Neuronal stem cell (in vitro differentiated cells): ENCODE data around the gene WWOX.

ENCODE experiments used
- DNase-seq: peaks from one replicate; pipeline ENCODE4 v3.0.0-alpha.2; 2013; ENCODE audit warnings: low spot score
- H2AFZ ChIP-seq: one replicate; pipeline ENCODE4 v1.6.1; 2013; ENCODE audit warnings: mild to moderate bottlenecking, low read length, inconsistent platforms
- H2AK5ac ChIP-seq: 2 replicates; pipeline ENCODE4 v1.6.1; 2013; ENCODE audit warnings: low read depth, mild to moderate bottlenecking, inconsistent platforms, low read length, moderate library complexity, mixed read lengths
- H2BK120ac ChIP-seq: 2 replicates; pipeline ENCODE4 v1.6.1; 2013; ENCODE audit warnings: low read depth, mild to moderate bottlenecking, inconsistent platforms, low read length, moderate library complexity, mixed read lengths
- H2BK12ac ChIP-seq: one replicate; pipeline ENCODE4 v1.6.1; 2013; ENCODE audit warnings: low read length, inconsistent platforms
- H2BK15ac ChIP-seq: 2 replicates; pipeline ENCODE4 v1.6.1; 2013; ENCODE audit warnings: mild to moderate bottlenecking, low read length, inconsistent platforms, mixed read lengths
- H2BK5ac ChIP-seq: one replicate; pipeline ENCODE4 v1.6.1; 2013; ENCODE audit warnings: inconsistent platforms, mild to moderate bottlenecking, low read length, moderate library complexity
- H3K14ac ChIP-seq: one replicate; pipeline ENCODE4 v1.6.1; 2013; ENCODE audit warnings: low read length, inconsistent platforms
- H3K18ac ChIP-seq: 2 replicates; pipeline ENCODE4 v1.6.1; 2013; ENCODE audit warnings: low read length, inconsistent platforms
- H3K23ac ChIP-seq: 2 replicates; pipeline ENCODE4 v1.6.1; 2013; ENCODE audit warnings: low read depth, mild to moderate bottlenecking, mixed read lengths, low read length, inconsistent platforms; ENCODE audit not compliant: poor library complexity
- H3K27ac ChIP-seq: replicated peaks from 3 replicates; pipeline ENCODE4 v1.5.1; 2013; ENCODE audit warnings: low read length, inconsistent platforms
- H3K27me3 ChIP-seq, 3 experiments: 2 replicates each; pipeline ENCODE4 v1.6.1; 2013; ENCODE audit warnings: low read length in 3 of 3, mild to moderate bottlenecking in 2 of 3, inconsistent platforms in 1 of 3, low read depth in 1 of 3, mixed read lengths in 1 of 3, moderate library complexity in 1 of 3; ENCODE audit not compliant: control insufficient read depth in 3 of 3, insufficient read depth in 3 of 3
- H3K36me3 ChIP-seq, 2 donors: replicated peaks in 1 of 2; 2 replicates each; pipeline ENCODE4 v1.6.1; 2013; ENCODE audit warnings: low read length in 2 of 2; ENCODE audit not compliant: control insufficient read depth in 2 of 2, insufficient read depth in 2 of 2
- H3K4ac ChIP-seq: 2 replicates; pipeline ENCODE4 v1.6.1; 2013; ENCODE audit warnings: inconsistent platforms, mild to moderate bottlenecking, low read length, moderate library complexity
- H3K4me1 ChIP-seq, 2 donors: 1 replicate in 1 of 2; 2 replicates in 1 of 2; pipeline ENCODE4 v1.6.1; 2013; ENCODE audit warnings: low read length in 2 of 2, low read depth in 1 of 2; ENCODE audit not compliant: control insufficient read depth in 2 of 2, insufficient read depth in 1 of 2
- H3K4me2 ChIP-seq: one replicate; pipeline ENCODE4 v1.6.1; 2013; ENCODE audit warnings: mild to moderate bottlenecking, low read length, inconsistent platforms; ENCODE audit not compliant: insufficient read depth, poor library complexity, severe bottlenecking
- H3K4me3 ChIP-seq, 2 donors: 2 replicates each; pipeline ENCODE4 v1.5.1; 2013; ENCODE audit warnings: low read length in 2 of 2, mild to moderate bottlenecking in 2 of 2, inconsistent platforms in 1 of 2, moderate library complexity in 1 of 2
- H3K79me1 ChIP-seq: one replicate; pipeline ENCODE4 v1.6.1; 2013; ENCODE audit warnings: low read depth, mild to moderate bottlenecking, inconsistent platforms, low read length, moderate library complexity
- H3K9ac ChIP-seq: one replicate; pipeline ENCODE4 v1.6.1; 2013; ENCODE audit warnings: mild to moderate bottlenecking, low read depth, low read length, inconsistent platforms; ENCODE audit not compliant: poor library complexity
- H3K9me3 ChIP-seq, 2 donors: replicated peaks in 1 of 2; 2 replicates each; pipeline versions ENCODE3 to v1.6.1; 2013; ENCODE audit warnings: low read length in 2 of 2, mild to moderate bottlenecking in 2 of 2, inconsistent platforms in 1 of 2, low read depth in 1 of 2, mixed read lengths in 1 of 2, moderate library complexity in 1 of 2; ENCODE audit not compliant: control insufficient read depth in 2 of 2, insufficient read depth in 1 of 2
- H4K8ac ChIP-seq: one replicate; pipeline ENCODE4 v1.6.1; 2013; ENCODE audit warnings: low read depth, mild to moderate bottlenecking, inconsistent platforms, low read length, moderate library complexity
- H4K91ac ChIP-seq: one replicate; pipeline ENCODE4 v1.6.1; 2013; ENCODE audit warnings: low read length, low read depth, mild to moderate bottlenecking, inconsistent platforms; ENCODE audit not compliant: poor library complexity
- WGBS, 2 donors: extraction: QIAGEN DNeasy Blood & Tissue Kit; methylation state at CpG; one replicate each; pipeline ENCODE4 v1.1.7; 2013; ENCODE audit warnings: missing lambda C conversion rate in 2 of 2, mixed read lengths in 1 of 2; ENCODE audit not compliant: insufficient read length in 2 of 2, insufficient replicate concordance in 1 of 2; ENCODE audit errors: extremely low coverage in 2 of 2; 5-methylcytosine and 5-hydroxymethylcytosine counted together

WWOX gene

GRCh38 chr16:78786635-78787034 is 687.2 kb downstream of the WWOX start:
- no peak overlapping the region for H3K4me2 ChIP-seq
- DNase-seq: no peak

GRCh38 chr16:78788276-78788675 is 688.8 kb downstream of the WWOX start:
- Histone ChIP-seq H3K18ac (no peak overlapping the region), H4K91ac (no peak overlapping the region), H2AFZ (no peak overlapping the region), H3K4ac (no peak overlapping the region), H2BK5ac (no peak overlapping the region), H3K4me3 (no peak overlapping the region), H3K9me3 (no peaks in the 10 kb centered on the region), H4K8ac (no peak overlapping the region), H2BK15ac (no peak overlapping the region), H3K36me3 (no peaks in the 10 kb centered on the region), H3K23ac (no peak overlapping the region), H3K9ac (no peak overlapping the region), H3K27me3 (no peaks in the 10 kb centered on the region), H2BK12ac (no peak overlapping the region), H3K27ac (no peak overlapping the region), H3K79me1 (no peaks in the 10 kb centered on the region), H3K4me1 (no peaks in the 10 kb centered on the region), H2AK5ac (no peak overlapping the region), H3K4me2 (no peak overlapping the region), H3K14ac (no peak overlapping the region), H2BK120ac (no peak overlapping the region)
- DNase-seq: no peak
- WGBS, 2 donors: no CpG with 5 or more reads among the region's 2 CpGs

More at GRCh38 chr16:78786635-78787034, 687.2 kb downstream of the WWOX start:
- no peak overlapping the region for H3K27ac ChIP-seq
- H3K79me1 ChIP-seq: no peaks in the 10 kb centered on the region
- no peak overlapping the region for H2AK5ac ChIP-seq
- H4K8ac ChIP-seq: no peak overlapping the region
- no peak overlapping the region for H2BK12ac ChIP-seq
- H3K36me3 ChIP-seq: no peaks in the 10 kb centered on the region
- no peak overlapping the region for H2BK5ac ChIP-seq
- H3K23ac ChIP-seq: no peak overlapping the region
- WGBS, 2 donors: no CpG with 5 or more reads among the region's 3 CpGs
- H3K4me3 ChIP-seq: no peak overlapping the region
- no peak overlapping the region for H3K9ac ChIP-seq
- no peak overlapping the region for H2BK120ac ChIP-seq
- no peaks in the 10 kb centered on the region for H3K4me1 ChIP-seq
- no peak overlapping the region for H2BK15ac ChIP-seq
- no peaks in the 10 kb centered on the region for H3K9me3 ChIP-seq
- no peak overlapping the region for H3K18ac ChIP-seq
- no peak overlapping the region for H4K91ac ChIP-seq
- H3K4ac ChIP-seq: no peak overlapping the region
- H2AFZ ChIP-seq: no peak overlapping the region
- no peaks in the 10 kb centered on the region for H3K27me3 ChIP-seq
- H3K14ac ChIP-seq: no peak overlapping the region

GRCh38 chr16:78788696-78789095 is 689.2 kb downstream of the WWOX start:
- no peak overlapping the region for H2BK5ac ChIP-seq
- no peaks in the 10 kb centered on the region for H3K27me3 ChIP-seq
- no peak overlapping the region for H2BK12ac ChIP-seq
- no peak overlapping the region for H2BK15ac ChIP-seq
- no peaks in the 10 kb centered on the region for H3K9me3 ChIP-seq
- no peak overlapping the region for H4K8ac ChIP-seq
- no peak overlapping the region for H3K14ac ChIP-seq
- H3K79me1 ChIP-seq: no peaks in the 10 kb centered on the region
- no peak overlapping the region for H2BK120ac ChIP-seq
- no peak for DNase-seq
- no peak overlapping the region for H3K9ac ChIP-seq
- H3K23ac ChIP-seq: no peak overlapping the region
- H2AK5ac ChIP-seq: no peak overlapping the region
- H3K4me3 ChIP-seq: no peak overlapping the region
- H3K4me1 ChIP-seq: no peaks in the 10 kb centered on the region
- no peak overlapping the region for H3K4ac ChIP-seq
- no peak overlapping the region for H2AFZ ChIP-seq
- H3K27ac ChIP-seq: no peak overlapping the region
- H3K18ac ChIP-seq: no peak overlapping the region
- H3K4me2 ChIP-seq: no peak overlapping the region
- no CpG with 5 or more reads among the region's 2 CpGs for WGBS, 2 donors
- H3K36me3 ChIP-seq: no peaks in the 10 kb centered on the region
- H4K91ac ChIP-seq: no peak overlapping the region

GRCh38 chr16:78789561-78789960 is 690.1 kb downstream of the WWOX start:
- Histone ChIP-seq H3K4ac (no peak overlapping the region), H3K14ac (no peak overlapping the region), H2BK12ac (no peak overlapping the region), H2BK5ac (no peak overlapping the region), H2AK5ac (no peak overlapping the region), H3K9ac (no peak overlapping the region), H3K23ac (no peak overlapping the region), H2BK15ac (no peak overlapping the region), H3K27ac (no peak overlapping the region), H3K27me3 (no peaks in the 10 kb centered on the region), H2AFZ (no peak overlapping the region), H3K79me1 (no peaks in the 10 kb centered on the region), H4K8ac (no peak overlapping the region), H3K4me2 (no peak overlapping the region), H3K9me3 (no peaks in the 10 kb centered on the region), H2BK120ac (no peak overlapping the region), H3K4me3 (no peak overlapping the region), H3K36me3 (no peaks in the 10 kb centered on the region), H3K18ac (no peak overlapping the region), H3K4me1 (no peaks in the 10 kb centered on the region), H4K91ac (no peak overlapping the region)
- no peak for DNase-seq
- WGBS, 2 donors: no CpG with 5 or more reads among the region's 2 CpGs
